NB4 (cell line): ENCODE measurements around the gene PIPOX.

Source experiments
- CTCF ChIP-seq: IDR thresholded peaks from one replicate; pipeline ENCODE4 v1.5.1; 2012; ENCODE audit warnings: low read depth, low read length
- MYC ChIP-seq: IDR thresholded peaks from 2 replicates; pipeline ENCODE4 v1.6.1; 2011; ENCODE audit warnings: low read depth, low read length
- POLR2A ChIP-seq: IDR thresholded peaks from 2 replicates; pipeline ENCODE4 v1.6.1; 2011; ENCODE audit warnings: mild to moderate bottlenecking; ENCODE audit not compliant: insufficient read length; ENCODE audit errors: extremely low read depth
- TF ChIP-seq, protein P1 (sequence below): IDR thresholded peaks from 2 replicates; pipeline ENCODE4 v1.6.1; 2011; ENCODE audit warnings: low read depth, low read length

DNA sequence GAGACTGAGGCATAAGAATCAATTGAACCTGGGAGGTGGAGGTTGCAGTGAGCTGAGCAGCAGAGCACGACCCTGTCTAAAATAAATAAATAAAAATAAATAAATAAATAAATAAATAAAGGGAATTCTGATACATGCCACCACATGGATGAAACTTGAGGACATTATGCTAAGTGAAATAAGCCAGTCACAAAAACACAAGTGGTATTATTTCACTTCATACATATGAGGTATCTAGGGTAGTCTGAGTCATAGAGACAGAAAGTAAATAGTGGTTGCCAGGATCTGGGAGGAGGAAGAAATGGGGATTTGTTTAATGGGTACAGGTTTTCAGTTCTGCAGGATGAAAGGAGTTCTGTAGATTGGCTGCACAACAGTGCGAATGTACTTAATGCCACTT, 16.3 kb downstream of the PIPOX start:
- TF ChIP-seq POLR2A (no peak), CTCF (no peak), MYC (no peak)
- TF ChIP-seq, protein P1, sequence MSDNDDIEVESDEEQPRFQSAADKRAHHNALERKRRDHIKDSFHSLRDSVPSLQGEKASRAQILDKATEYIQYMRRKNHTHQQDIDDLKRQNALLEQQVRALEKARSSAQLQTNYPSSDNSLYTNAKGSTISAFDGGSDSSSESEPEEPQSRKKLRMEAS, result no peak
